Spinal cord (tissue), 10 donors: ENCODE results near the gene C1QTNF6. TPM values are rescaled to one million over a fixed set of nuclear protein-coding genes. Genes with fewer than 3 reads are reported as not detected.

Experiments used
- DNase-seq, 6 donors: peaks; one replicate each; pipeline versions ENCODE4 v3.0.0 to v3.0.0-alpha.2; 2013 to 2015; ENCODE audit warnings: low spot score in 6 of 6, low read depth in 4 of 6
- H3K27ac ChIP-seq: one replicate; pipeline ENCODE4 v1.5.1; 2013; ENCODE audit warnings: low read depth, low read length, control low read depth
- H3K27me3 ChIP-seq: one replicate; pipeline ENCODE4 v1.6.1; 2013; ENCODE audit warnings: low read length; ENCODE audit not compliant: control insufficient read depth, insufficient read depth
- H3K36me3 ChIP-seq: one replicate; pipeline ENCODE4 v1.6.1; 2013; ENCODE audit warnings: low read length; ENCODE audit not compliant: control insufficient read depth, insufficient read depth
- H3K4me1 ChIP-seq: one replicate; pipeline ENCODE4 v1.6.1; 2013; ENCODE audit warnings: low read length; ENCODE audit not compliant: control insufficient read depth, insufficient read depth
- H3K4me3 ChIP-seq: one replicate; pipeline ENCODE4 v1.5.1; 2013; ENCODE audit warnings: low read depth, low read length, control low read depth
- H3K9me3 ChIP-seq: one replicate; pipeline ENCODE4 v1.6.1; 2013; ENCODE audit warnings: low read length; ENCODE audit not compliant: control insufficient read depth, insufficient read depth
- WGBS: methylation state at CpG from one replicate; pipeline ENCODE4 v1.1.5; 2013; ENCODE audit warnings: missing lambda C conversion rate; ENCODE audit not compliant: insufficient coverage; 5-methylcytosine and 5-hydroxymethylcytosine counted together
- polyA plus RNA-seq, 2 donors: library from polyadenylated mRNA; unstranded; fragments of 120-200 nt; gene quantifications; one replicate each; pipeline ENCODE4 v1.2.1, GENCODE V29; 2013; ENCODE audit not compliant: insufficient read length in 2 of 2
- total RNA-seq, 2 donors: library from RNA; depleted of rRNA in 1 of 2; stranded (reverse); fragments of 120-200 nt in 1 of 2; fragments of >200 nt in 1 of 2; gene quantifications; one replicate each; pipeline versions ENCODE4 v1.2.3 to v1.2.4, GENCODE V29; 2013 to 2014
- donor health status: healthy.

Gene C1QTNF6
- total and polyA plus RNA-seq, 4 donors: 7.5 to 15.1 (median 12.9) TPM

DNA sequence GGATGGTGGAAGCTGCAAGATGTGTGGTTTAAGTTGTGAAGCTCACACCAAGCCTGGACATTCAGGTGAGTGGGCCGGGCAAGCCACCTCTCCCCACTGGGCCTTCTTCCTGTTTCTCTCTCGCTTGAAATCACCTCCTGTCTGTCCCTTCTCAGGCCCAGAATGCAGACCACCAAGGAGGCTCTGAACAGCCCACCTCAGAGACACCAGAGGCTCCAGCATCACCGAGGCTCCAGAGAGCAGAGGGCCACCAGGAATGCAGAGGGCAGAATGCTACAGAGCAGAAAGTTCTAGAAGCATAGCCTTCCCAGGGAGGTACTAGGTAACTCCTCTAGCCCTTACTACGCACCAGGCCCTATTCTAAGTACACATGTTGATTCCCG lies 23.6 kb downstream of the C1QTNF6 start:
- DNase-seq: no peak
- WGBS: 82% methylated on average over 4 of the region's 5 CpGs
- H3K27ac ChIP-seq: no peak overlapping the region
- H3K27me3 ChIP-seq: no peaks in the 10 kb centered on the region
- H3K4me1 ChIP-seq: peaks cover 8% of the 10 kb centered on the region
- H3K36me3 ChIP-seq: no peaks in the 10 kb centered on the region
- no peaks in the 10 kb centered on the region for H3K9me3 ChIP-seq
- no peak overlapping the region for H3K4me3 ChIP-seq

DNA sequence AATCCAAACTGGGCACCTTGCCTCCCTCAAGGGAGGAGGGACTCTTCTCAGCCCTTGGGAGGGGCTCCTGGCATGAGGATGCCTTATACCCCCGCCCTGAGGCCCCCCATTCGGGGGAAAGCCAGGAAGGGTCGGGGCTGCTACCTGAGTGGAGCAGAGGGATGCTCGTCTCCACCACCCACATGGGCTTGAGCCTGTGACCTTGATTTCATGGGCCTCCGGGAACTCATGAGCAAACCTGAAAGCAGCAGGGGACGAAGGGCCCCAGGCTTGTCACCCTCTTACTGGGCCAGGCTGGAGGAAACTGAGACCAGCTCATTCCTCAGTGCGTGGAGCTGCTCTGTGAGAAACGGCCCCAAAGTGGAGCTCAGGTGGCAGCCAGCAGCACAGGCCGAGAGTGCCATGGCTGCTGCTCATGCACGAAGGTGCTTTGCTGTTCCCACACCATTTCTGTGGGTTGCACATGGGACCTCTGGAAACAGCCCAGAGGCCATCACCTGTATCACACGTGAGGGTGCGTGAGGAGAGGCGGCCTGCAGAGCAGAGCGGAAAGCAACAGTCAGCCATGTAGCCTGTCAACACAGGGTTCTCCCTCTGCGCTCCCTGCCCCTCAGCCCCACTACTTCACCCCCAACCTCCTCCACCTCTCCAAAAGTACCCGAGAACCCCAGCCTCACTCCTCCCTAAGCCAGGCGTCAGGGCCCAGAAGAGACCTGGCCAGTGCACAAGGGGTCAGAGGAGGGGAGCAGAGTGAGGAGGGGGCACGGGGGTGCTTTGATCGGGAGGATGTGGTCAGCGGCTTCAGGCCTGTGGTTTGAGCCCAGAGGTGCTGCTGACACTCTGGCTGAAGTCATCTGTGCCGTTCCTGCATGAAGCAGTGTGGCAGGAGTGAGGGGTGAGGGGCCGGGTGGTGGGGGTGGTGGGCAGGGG lies 24.2 kb downstream of the C1QTNF6 start:
- Histone ChIP-seq H3K36me3 (no peaks in the 10 kb centered on the region), H3K9me3 (no peaks in the 10 kb centered on the region), H3K4me3 (no peak overlapping the region), H3K27ac (no peak overlapping the region), H3K4me1 (peaks cover 8% of the 10 kb centered on the region), H3K27me3 (no peaks in the 10 kb centered on the region)
- DNase-seq: no peak
- 87% methylated on average over 16 of the region's 22 CpGs for WGBS

DNA sequence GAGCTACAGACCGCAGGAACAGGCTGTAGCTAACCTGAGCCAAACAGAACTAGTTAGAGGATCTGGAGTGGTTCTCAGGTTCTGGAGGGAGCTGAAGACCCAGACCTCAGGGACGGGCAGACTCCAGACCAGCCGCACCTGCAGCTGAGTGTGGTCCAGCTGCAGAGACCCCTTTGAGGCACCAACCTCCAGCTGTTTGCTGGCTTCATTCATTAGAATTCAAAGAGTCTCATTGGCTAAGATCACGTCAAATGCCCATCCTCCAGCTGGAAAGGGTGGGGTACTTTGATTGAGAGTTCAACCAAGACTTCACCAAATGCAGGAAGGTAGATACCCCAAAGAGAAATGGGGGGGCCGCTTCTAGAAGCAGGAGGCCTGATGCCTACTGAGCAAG lies 25.0 kb downstream of the C1QTNF6 start:
- Histone ChIP-seq H3K36me3 (no peaks in the 10 kb centered on the region), H3K4me3 (no peak overlapping the region), H3K27ac (no peak overlapping the region), H3K27me3 (no peaks in the 10 kb centered on the region), H3K4me1 (peaks cover 8% of the 10 kb centered on the region), H3K9me3 (no peaks in the 10 kb centered on the region)
- no peak for DNase-seq
- 77% methylated on average over 4 of the region's 5 CpGs for WGBS

DNA sequence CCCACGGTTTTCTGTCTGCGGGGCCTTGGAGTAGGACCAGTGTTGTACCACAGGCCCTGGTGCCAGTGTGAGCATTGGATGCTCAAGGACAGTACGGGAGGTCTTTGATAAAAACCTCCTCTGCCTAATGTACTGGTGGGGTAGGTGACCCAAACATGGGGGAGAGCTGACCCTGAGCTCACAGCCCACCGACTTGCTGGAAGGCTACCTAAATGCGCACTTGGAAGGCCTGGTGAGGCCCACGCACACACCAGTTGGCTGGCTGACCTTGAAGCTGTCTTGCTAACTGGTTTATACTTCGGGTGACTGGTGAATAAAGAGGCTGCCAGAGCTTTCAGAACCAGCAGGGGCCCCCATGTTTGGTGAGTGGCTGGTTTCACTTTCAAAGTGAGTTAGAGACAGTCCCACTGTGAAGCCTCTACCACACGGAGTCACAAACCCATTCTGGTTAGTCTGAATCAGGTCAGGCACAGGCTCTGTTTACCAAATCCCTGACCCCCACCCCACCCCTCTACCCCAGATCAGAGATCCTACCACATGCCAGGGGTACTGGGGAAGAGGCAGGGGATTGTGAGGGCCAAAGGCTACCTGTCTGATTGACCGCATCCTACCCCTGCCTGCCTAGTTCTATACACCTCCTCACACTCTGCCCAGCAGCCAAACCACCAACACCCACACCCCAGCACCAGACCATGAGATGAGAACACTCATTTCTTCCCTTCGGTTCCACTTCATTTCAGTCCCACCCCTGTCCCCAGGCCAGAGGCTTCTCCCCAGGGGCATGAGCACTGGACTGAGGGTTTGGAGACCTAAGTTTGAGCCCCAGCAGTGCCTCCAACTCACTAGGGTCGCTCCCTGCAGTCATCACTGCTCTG lies 25.6 kb downstream of the C1QTNF6 start:
- DNase-seq: no peak
- H3K27me3 ChIP-seq: no peaks in the 10 kb centered on the region
- WGBS: 79% methylated on average over 10 of the region's 11 CpGs
- no peak overlapping the region for H3K4me3 ChIP-seq
- no peaks in the 10 kb centered on the region for H3K9me3 ChIP-seq
- H3K4me1 ChIP-seq: peaks cover 8% of the 10 kb centered on the region
- H3K27ac ChIP-seq: no peak overlapping the region
- no peaks in the 10 kb centered on the region for H3K36me3 ChIP-seq

DNA sequence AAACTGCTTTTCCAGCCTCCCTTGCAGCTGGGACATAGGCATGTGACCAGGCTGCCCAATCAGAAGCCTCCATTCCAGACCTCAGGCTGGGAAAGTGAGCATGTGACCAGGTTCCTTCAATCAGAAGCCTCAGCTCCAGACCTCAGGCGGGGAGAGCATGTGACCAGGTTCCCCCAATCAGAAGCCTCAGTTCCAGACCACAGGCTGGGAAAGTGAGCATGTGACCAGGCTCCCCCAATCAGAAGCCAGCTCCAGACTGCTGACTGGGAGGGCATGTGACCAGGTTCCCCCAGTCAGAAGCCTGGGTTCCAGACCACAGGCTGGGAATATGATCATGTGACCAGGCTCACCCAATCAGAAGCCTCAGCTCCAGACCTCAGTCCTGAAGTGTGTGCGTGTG lies 26.6 kb downstream of the C1QTNF6 start:
- Histone ChIP-seq H3K27ac (no peak overlapping the region), H3K4me3 (no peak overlapping the region), H3K9me3 (no peaks in the 10 kb centered on the region), H3K27me3 (no peaks in the 10 kb centered on the region), H3K4me1 (peaks cover 3% of the 10 kb centered on the region), H3K36me3 (no peaks in the 10 kb centered on the region)
- DNase-seq: no peak
- WGBS: 100% methylated on average over 1 of the region's 2 CpGs

DNA sequence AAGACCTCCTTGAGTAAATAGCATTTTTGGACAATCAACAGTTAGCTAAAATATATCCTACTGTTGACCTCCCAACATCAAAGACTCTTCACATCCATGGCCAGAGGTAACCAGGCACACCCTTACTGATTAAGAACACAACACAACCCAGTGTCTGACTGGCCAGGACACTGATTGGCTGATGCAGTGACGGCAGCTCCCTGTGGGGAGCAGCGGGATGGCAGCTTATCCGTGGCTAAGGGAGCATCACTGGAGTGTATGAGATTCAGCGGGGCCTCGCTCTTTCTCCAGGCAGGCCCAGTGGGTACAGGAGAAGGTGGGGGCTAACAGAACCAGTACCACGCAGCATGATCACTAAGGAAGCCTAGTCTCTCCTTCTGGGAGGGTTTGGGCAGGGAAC lies 28.0 kb downstream of the C1QTNF6 start:
- no peaks in the 10 kb centered on the region for H3K27me3 ChIP-seq
- H3K36me3 ChIP-seq: no peaks in the 10 kb centered on the region
- H3K4me1 ChIP-seq: no peaks in the 10 kb centered on the region
- no peak for DNase-seq
- no peak overlapping the region for H3K4me3 ChIP-seq
- WGBS: 59% methylated on average over 4 of the region's 6 CpGs
- no peaks in the 10 kb centered on the region for H3K9me3 ChIP-seq
- H3K27ac ChIP-seq: no peak overlapping the region

DNA sequence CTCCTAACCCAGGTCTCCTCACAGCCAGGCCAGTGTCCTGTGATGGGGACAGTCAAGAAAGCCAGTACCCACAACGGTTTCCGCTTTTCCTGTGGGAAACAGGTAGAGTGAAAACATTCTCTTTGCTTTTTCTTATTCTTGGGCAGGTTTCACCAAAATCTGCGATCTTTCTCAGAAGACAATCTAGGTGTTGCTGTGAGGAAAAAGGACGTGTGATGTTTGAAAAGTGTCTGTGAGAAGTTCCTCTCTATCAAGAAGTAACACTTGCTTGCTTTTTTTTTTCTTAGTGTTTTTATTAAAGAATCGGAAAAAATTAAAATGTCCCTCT lies 29.1 kb downstream of the C1QTNF6 start:
- Histone ChIP-seq H3K9me3 (no peaks in the 10 kb centered on the region), H3K4me3 (no peak overlapping the region), H3K4me1 (no peaks in the 10 kb centered on the region), H3K36me3 (no peaks in the 10 kb centered on the region), H3K27ac (no peak overlapping the region), H3K27me3 (no peaks in the 10 kb centered on the region)
- no peak for DNase-seq
- 100% methylated on average over 3 of the region's 5 CpGs for WGBS

DNA sequence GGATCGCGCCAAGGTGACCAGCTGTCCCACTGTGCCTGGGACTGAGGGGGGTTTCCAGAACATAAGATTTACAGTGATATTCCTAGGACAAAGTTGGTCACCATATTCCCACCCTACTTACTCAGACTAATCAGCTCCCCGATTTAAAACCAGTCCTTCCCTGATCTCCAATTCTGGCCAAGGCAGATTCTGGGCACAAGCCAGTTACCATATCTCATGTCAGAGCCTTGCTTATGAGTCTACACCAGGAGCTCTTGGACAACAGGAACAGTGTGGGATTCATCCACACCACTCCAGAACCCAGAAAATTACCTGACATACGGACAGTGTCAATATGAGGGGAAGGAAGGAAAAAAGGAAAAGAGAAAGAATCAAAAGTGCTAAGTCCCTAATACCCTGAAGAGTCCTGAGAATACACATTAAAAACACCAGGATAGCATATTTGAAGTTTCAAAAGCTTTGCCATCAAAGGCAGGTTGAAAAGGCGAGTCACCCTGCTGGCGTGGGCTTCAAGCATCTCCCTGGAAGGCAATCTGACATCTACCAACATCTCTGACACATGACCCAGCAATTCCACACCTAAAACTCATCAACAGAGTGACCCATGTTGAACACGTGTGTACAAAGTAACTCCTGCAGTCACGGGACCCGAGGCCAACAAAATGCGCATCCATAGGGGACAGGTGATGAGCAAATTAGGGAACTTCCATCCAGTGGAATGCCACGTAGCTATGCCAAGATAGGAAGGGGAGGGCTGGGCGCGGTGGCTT lies 30.3 kb downstream of the C1QTNF6 start:
- no peaks in the 10 kb centered on the region for H3K36me3 ChIP-seq
- DNase-seq: peak in 2 of 6 donors; percentile 11 to 38
- WGBS: 84% methylated on average over 10 of the region's 13 CpGs
- H3K9me3 ChIP-seq: no peaks in the 10 kb centered on the region
- H3K4me1 ChIP-seq: no peaks in the 10 kb centered on the region
- no peaks in the 10 kb centered on the region for H3K27me3 ChIP-seq
- no peak overlapping the region for H3K27ac ChIP-seq
- no peak overlapping the region for H3K4me3 ChIP-seq

DNA sequence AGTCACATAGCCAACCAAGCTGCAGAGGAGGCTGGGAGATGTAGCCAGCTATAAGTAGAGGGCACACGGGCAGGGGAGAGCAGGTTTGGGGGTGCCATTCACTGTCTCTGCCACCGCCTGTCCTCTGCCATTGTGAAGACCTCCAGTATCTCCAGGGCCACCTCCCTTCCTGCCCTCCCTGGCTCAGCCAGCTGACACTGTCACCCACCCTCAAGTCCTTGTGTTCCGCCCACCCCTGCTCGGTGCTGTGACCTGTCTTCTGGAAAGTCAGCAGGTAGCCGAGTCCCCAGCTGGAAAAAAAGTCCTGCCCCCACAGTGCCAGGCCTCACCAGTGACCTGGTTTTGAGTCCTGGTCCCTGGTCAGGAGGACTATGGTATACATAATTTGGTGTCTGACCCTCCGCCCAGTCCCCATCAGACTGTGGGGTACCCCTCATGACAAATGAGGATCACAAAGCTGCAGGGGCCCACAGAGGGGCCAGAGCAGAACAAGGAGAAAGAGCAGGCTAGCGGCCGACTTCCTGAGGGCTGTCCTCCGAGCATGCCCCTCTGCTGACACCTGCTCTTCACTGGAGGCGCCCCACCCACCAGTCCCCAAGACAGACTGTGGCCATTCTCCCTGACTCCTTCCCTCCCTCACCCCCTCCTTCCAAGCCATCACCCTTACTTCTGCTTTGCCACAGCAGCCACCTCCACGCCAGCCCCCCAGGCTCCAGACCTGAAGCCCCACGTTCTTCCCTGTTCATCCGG lies 31.2 kb downstream of the C1QTNF6 start:
- H3K36me3 ChIP-seq: no peaks in the 10 kb centered on the region
- H3K27me3 ChIP-seq: no peaks in the 10 kb centered on the region
- H3K4me1 ChIP-seq: no peaks in the 10 kb centered on the region
- H3K4me3 ChIP-seq: no peak overlapping the region
- peaks cover under 1% of the 10 kb centered on the region for H3K9me3 ChIP-seq
- WGBS: 72% methylated on average over 12 of the region's 13 CpGs
- no peak for DNase-seq
- H3K27ac ChIP-seq: no peak overlapping the region
